Smooth muscle cell of the brain vasculature (primary cell): ENCODE measurements around the gene WBP2NL.

Source experiments
- DNase-seq: peaks from one replicate; pipeline ENCODE4 v3.0.0-alpha.2; 2012; ENCODE audit warnings: low read depth, low spot score

WBP2NL gene

DNA sequence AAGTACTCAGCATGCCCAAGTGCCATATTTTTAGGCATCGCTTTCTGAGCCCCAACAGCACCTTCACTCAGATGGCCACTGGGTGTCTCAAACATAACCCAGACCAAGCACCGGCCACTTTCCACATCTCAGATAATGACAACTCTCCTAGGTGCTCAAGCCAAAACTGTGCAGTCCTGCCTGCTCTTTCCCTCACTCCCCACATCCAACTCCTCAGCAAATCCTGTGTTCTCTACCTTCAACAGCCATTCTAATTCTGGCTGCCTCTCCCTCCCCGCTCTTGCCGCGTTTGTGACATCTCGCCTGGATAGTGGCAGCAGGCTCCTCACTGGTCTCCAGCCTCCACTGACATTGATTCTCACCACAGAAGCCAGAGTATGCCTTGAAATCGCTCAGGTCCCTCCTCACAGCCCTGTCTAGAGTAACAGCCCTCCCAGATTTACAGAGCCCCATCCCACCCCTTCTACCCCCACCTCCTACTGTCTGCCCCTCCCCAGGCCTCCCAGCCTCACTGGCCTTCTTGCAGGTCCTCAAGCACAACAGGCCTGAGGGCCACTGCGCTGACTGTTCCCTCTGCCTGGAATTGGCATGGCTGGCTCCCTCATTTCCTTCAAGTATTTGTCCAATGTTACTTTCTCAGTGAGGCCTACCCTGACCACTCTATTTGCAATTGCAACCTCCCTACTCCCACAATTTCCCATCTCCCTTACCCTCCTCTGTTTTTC lies 74.2 kb downstream of the WBP2NL start:
- no peak for DNase-seq

DNA sequence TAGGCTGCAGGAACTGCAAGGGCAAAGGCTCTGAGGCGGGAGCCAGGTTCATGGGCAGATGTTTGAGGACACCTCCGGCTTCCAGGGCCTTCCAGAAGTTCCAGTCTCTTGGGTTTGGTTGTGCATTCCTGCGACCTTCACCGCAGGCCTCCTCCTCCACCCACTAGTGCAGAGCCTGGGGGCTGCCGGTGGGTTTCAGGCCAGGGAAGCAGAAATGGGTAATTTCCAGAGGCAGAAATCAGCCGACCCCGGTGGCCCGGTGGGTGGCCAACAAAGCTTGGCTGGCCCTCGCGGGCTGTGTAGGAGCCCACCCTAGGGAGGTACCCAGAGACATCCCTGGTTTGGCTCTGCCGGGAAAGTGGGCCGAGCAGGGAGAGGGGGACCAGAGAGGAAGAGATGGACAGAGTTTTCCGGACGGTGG lies 75.0 kb downstream of the WBP2NL start:
- DNase-seq, result no peak

DNA sequence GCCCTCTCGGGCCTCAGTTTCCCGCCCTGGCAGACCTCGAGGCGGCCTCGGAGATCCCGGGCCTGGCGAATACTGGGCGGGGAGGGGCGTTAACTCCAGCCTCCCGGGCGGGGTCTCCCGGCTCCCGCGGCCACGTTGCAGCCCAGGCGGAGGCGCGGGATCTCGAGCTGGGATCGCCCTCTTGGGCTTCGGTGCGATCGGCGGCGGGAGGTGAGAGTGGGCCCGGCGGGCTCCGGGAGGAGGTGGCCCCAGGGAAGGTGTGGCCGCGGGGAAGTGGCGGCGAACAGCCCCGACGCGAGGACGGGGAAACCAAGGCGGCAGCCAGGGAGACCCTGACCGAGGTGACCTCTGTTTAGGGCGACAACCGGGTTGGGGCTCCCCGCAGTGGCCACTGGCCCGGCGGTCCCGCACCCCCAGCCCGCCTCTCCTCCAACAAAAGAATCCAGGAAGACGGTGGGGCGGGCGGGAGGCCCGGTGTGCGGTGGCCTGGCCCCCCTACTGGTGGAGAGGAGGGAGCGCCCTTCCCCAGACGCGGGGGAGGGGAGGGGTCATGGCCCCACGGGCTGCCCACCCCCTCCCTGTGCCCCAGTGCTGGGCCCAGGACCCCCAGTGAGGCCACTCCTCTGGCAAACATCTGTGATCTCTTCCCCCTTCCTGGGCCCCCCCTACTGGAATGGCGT lies 75.7 kb downstream of the WBP2NL start, which contains the start of gene PHETA2:
Gene PHETA2 (plus strand): TSS at position 117 of the 680 bp plus-strand sequence. CDS start 3,046 bp downstream, outside the sequence.
- no peak for DNase-seq

DNA sequence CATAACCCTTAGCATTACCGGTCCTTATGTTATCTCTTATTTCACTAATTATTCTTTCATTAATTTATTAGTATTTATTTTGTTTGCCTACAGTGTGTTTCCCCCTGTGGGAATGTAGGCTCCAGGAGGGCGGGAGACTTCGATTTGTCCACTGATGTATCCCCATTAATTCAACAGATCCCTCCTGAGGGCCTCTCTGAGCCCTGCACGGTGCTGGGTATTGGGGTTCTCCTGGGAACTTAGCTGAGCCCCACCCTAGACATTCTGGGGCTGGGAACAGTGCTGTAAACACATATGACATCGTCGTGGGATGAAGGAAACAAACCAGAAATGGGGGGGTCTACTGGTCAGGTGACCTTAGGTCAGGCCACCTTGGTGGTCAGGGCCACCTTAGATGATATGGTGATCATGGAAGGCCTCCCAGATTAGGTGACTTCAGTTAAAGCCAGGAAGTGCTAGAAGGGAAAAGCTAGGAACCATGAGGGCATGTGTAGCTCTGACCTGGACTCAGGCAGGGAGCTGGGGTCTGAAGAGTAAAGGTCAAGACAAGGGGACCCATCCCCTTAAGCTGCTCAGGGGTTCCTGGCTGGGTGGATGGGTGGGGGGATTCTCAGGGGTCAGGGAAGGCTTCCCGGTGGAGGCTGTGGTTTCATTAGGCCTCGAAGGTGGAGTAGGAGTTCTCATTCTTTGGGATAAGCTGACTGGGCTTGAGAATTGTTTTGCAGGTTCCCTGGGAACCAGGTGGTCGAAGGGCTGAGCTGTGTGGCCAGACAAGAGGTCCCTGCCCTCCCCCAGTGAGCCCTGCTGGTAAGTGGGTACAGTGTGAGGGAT lies 76.5 kb downstream of the WBP2NL start:
- DNase-seq, result no peak

DNA sequence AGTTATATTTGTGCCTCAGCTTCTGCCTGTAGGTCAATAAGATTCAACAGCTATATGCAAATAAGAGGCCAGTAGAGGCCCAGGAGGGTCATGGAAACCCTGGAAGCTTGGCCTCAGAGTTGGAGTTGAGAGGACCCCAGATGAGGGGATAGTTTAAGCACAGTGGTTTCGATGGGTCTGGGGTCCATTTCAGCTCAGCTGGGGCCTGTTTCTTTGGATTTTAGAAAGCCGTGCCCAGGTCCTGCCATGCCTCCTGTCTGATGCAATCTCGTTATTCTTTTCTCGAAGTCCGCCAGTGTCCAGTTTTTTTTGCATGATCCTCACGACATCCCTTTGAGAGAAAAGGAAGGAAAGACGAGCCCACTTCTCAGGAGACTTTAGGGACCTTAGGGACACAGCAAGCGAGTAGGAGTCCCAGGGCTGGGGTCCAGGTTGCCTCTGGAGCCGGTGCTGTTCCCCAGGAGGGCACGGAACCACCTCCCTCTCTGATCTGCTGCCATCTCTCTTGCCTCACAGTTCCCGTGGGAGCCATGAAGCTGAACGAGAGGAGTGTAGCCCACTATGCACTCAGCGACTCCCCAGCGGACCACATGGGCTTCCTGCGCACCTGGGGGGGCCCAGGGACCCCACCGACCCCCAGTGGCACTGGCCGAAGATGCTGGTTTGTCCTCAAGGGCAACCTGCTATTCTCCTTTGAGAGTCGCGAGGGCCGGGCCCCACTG lies 78.3 kb downstream of the WBP2NL start:
- no peak for DNase-seq

DNA sequence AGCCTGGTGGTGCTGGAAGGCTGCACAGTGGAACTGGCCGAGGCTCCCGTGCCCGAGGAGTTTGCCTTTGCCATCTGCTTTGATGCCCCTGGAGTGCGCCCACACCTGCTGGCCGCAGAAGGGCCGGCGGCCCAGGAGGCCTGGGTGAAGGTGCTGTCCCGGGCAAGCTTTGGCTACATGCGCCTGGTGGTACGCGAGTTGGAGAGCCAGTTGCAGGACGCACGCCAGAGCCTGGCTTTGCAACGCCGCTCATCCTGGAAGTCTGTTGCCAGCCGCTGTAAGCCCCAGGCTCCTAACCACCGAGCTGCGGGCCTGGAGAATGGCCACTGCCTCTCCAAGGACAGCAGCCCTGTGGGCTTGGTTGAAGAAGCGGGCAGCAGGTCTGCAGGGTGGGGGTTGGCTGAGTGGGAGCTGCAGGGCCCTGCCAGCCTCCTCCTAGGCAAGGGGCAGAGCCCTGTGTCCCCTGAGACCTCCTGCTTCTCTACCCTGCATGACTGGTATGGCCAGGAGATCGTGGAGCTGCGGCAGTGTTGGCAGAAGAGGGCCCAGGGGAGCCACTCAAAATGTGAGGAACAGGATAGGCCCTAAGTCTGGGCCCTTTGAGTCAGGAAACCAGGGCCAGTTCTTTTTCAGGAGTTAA lies 79.0 kb downstream of the WBP2NL start:
- DNase-seq, result no peak
